HepG2 (cell line): Measurements from ENCODE around the gene NCOA3. TPM values are rescaled to one million over a fixed set of nuclear protein-coding genes. Genes with fewer than 3 reads are reported as not detected.

Experiments
- ATAC-seq: fragments of 200-7000 bp; cut with Tn5 transposase; 3 replicates; pipeline ENCODE4 v1.9.1; 2020; ENCODE audit warnings: mild to moderate bottlenecking, moderate library complexity
- BruUV-seq: library from RNA; stranded (reverse); fragments of 400-500 nt; replicated peaks from 2 replicates; lab custom pipeline; 2021; lab: Mats Ljungman, UMichigan
- CTCF ChIA-PET: fragments of 300-600 bp; formaldehyde crosslinking; extraction: SDS; loops from one replicate; lab custom pipeline; 2021; ENCODE audit warnings: low total read pairs, inconsistent platforms, low intra/inter-chr PET ratio; lab: Yijun Ruan, JAX
- POLR2A ChIA-PET: fragments of 350-600 bp; sonication (Branson Sonifier 250); formaldehyde crosslinking; loops from one replicate; lab custom pipeline; 2020; ENCODE audit warnings: antibody characterized with exemption, inconsistent platforms; lab: Yijun Ruan, JAX
- DNase-seq: peaks from one replicate; pipeline ENCODE4 v3.0.0-alpha.2; 2015; ENCODE audit warnings: low spot score
- FAIRE-seq: peaks from 3 replicates; lab custom pipeline; 2011; peaks lifted over from hg19 to GRCh38; lab: Jason Lieb, UNC
- H2AFZ ChIP-seq: one replicate; pipeline ENCODE4 v1.6.1; 2011; ENCODE audit warnings: low read length, inconsistent platforms
- H3K27ac ChIP-seq: fragments of 300-600 bp; 3 replicates; pipeline ENCODE4 v1.8.0; 2011; ENCODE audit warnings: mixed run types, mild to moderate bottlenecking, mixed read lengths, low read length, inconsistent platforms; ENCODE audit not compliant: insufficient read depth; ENCODE audit errors: extremely low read length
- H3K27me3 ChIP-seq, 2 experiments: fragments of 200-600 bp in 1 of 2; 2 replicates in 1 of 2; 3 replicates in 1 of 2; pipeline versions ENCODE4 v1.6.0 to v1.8.0; 2011; ENCODE audit warnings: low read length in 2 of 2, mild to moderate bottlenecking in 2 of 2, moderate library complexity in 2 of 2, inconsistent platforms in 1 of 2; ENCODE audit not compliant: insufficient read depth in 2 of 2, control insufficient read depth in 1 of 2
- H3K36me3 ChIP-seq, 2 experiments: fragments of 200-600 bp in 1 of 2; replicated peaks in 1 of 2; 2 replicates in 1 of 2; 3 replicates in 1 of 2; pipeline versions ENCODE4 v1.5.1 to v1.8.0; 2011; ENCODE audit warnings: low read length in 2 of 2, inconsistent platforms in 1 of 2; ENCODE audit not compliant: insufficient read depth in 2 of 2, control insufficient read depth in 1 of 2
- H3K4me1 ChIP-seq: 2 replicates; pipeline ENCODE4 v1.5.1; 2012; ENCODE audit warnings: low read length, inconsistent platforms; ENCODE audit not compliant: insufficient read depth
- H3K4me2 ChIP-seq: 2 replicates; pipeline ENCODE4 v1.6.0; 2011; ENCODE audit warnings: low read depth, low read length, inconsistent platforms
- H3K4me3 ChIP-seq, 3 experiments: fragments of 200-600 bp in 1 of 3; sonication (generic), shearing (Covaris generic) in 1 of 3; replicated peaks in 1 of 3; 2 replicates each; pipeline ENCODE4 v1.5.1; 2011 to 2016; ENCODE audit warnings: low read length in 3 of 3, inconsistent platforms in 2 of 3, low read depth in 2 of 3, mild to moderate bottlenecking in 2 of 3, control low read depth in 1 of 3, mixed read lengths in 1 of 3; ENCODE audit not compliant: insufficient read depth in 1 of 3
- H3K79me2 ChIP-seq: one replicate; pipeline ENCODE4 v1.6.1; 2011; ENCODE audit warnings: low read length, inconsistent platforms; ENCODE audit not compliant: insufficient read depth
- H3K9ac ChIP-seq: 2 replicates; pipeline ENCODE4 v1.6.0; 2011; ENCODE audit warnings: mild to moderate bottlenecking, low read depth, low read length, inconsistent platforms; ENCODE audit not compliant: insufficient read depth
- H3K9me3 ChIP-seq: 2 replicates; pipeline ENCODE4 v1.5.1; 2012; ENCODE audit warnings: mild to moderate bottlenecking, low read length
- H4K20me1 ChIP-seq: 2 replicates; pipeline ENCODE4 v1.6.0; 2011; ENCODE audit warnings: inconsistent platforms, mild to moderate bottlenecking, low read length, moderate library complexity; ENCODE audit not compliant: insufficient read depth
- ARNT2 ChIP-seq: sonication (generic); formaldehyde crosslinking; IDR thresholded peaks from 2 replicates; pipeline ENCODE4 v1.8.0; 2022; ENCODE audit warnings: mild to moderate bottlenecking, low read depth, missing genetic modification reagents, moderate library complexity
- HNF4G ChIP-seq, 2 experiments: sonication (generic) in 1 of 2; formaldehyde crosslinking in 1 of 2; IDR thresholded peaks; 2 replicates each; pipeline versions ENCODE4 v1.4.0 to v1.6.1; 2011 to 2020; ENCODE audit warnings: borderline replicate concordance in 2 of 2, low read depth in 2 of 2, mild to moderate bottlenecking in 2 of 2, low read length in 1 of 2, missing genetic modification reagents in 1 of 2, moderate library complexity in 1 of 2
- MEIS2 ChIP-seq: sonication (generic); formaldehyde crosslinking; IDR thresholded peaks from 2 replicates; pipeline ENCODE4 v1.9.0; 2021; ENCODE audit warnings: mild to moderate bottlenecking, missing genetic modification reagents
- PAX8 ChIP-seq: sonication (generic); formaldehyde crosslinking; IDR thresholded peaks from 2 replicates; pipeline ENCODE4 v1.8.0; 2022; ENCODE audit warnings: mild to moderate bottlenecking, missing genetic modification reagents, borderline replicate concordance
- PHF5A ChIP-seq: IDR thresholded peaks from one replicate; pipeline ENCODE4 v1.6.1; 2018; ENCODE audit warnings: low read depth, missing genetic modification reagents; ENCODE audit not compliant: unreplicated experiment
- RFXAP ChIP-seq: sonication (generic); formaldehyde crosslinking; IDR thresholded peaks from 2 replicates; pipeline ENCODE4 v1.4.0; 2020; ENCODE audit warnings: missing genetic modification reagents, borderline replicate concordance
- SMAD1 ChIP-seq: sonication (generic); formaldehyde crosslinking; IDR thresholded peaks from 2 replicates; pipeline ENCODE4 v1.4.0; 2020; ENCODE audit warnings: missing genetic modification reagents, low read depth, mild to moderate bottlenecking, borderline replicate concordance
- SMAD9 ChIP-seq: sonication (generic); formaldehyde crosslinking; IDR thresholded peaks from 2 replicates; pipeline ENCODE4 v1.5.1; 2020; ENCODE audit warnings: mild to moderate bottlenecking, missing genetic modification reagents
- SRSF4 ChIP-seq: fragments of 200-400 bp; formaldehyde crosslinking; IDR thresholded peaks from one replicate; pipeline ENCODE4 v1.6.1; 2018; ENCODE audit warnings: mild to moderate bottlenecking, low read depth, low read length, moderate library complexity; ENCODE audit not compliant: poor library complexity, severe bottlenecking
- ZNF616 ChIP-seq: sonication (generic); formaldehyde crosslinking; IDR thresholded peaks from 2 replicates; pipeline ENCODE4 v1.5.0; 2020; ENCODE audit warnings: low read depth, mild to moderate bottlenecking, missing genetic modification reagents
- ZNF775 ChIP-seq: sonication (generic); formaldehyde crosslinking; IDR thresholded peaks from 2 replicates; pipeline ENCODE4 v1.4.0; 2020; ENCODE audit warnings: missing genetic modification reagents, mild to moderate bottlenecking, moderate library complexity, borderline replicate concordance
- WGBS: methylation state at CpG from one replicate; pipeline ENCODE4 v1.1.6; 2017; ENCODE audit warnings: low lambda C conversion rate; 5-methylcytosine and 5-hydroxymethylcytosine counted together
- in situ Hi-C: cut with HindIII; loops from 2 replicates; pipeline ENCODE4 v1.10.0; 2017; ENCODE audit warnings: low pct_unique_long_range_greater_than_20kb; ENCODE audit not compliant: extremely low pct_ligation_motif_present
- intact Hi-C: fragments of 100-400 bp; cut with micrococcal nuclease; formaldehyde crosslinking; loops from one replicate; pipeline ENCODE4 v1.10.0; 2022; ENCODE audit not compliant: unreplicated experiment
- polyA plus RNA-seq, 8 experiments: library from polyadenylated mRNA; depleted of rRNA in 3 of 8; stranded (reverse) in 7 of 8; unstranded in 1 of 8; fragments of >200 nt; fragmentation: Illumina TruSeq in 4 of 8; extraction: Trizol in 4 of 8; gene quantifications; 2 replicates each; pipeline versions ENCODE4 v1.2.1 to v1.2.3, GENCODE V29; 2011 to 2016; ENCODE audit warnings: low read depth in 4 of 8, missing spikeins in 1 of 8, mixed read lengths in 1 of 8; ENCODE audit not compliant: insufficient read depth in 1 of 8
- total RNA-seq, 5 experiments: library from RNA; depleted of rRNA; stranded (reverse); fragments of >200 nt; fragmentation: Illumina TruSeq; extraction: Trizol; gene quantifications; 2 replicates each; pipeline ENCODE4 v1.2.3, GENCODE V29; 2016; ENCODE audit warnings: low read depth in 1 of 5
- TF ChIP-seq, protein P1 (sequence below): sonication (generic); formaldehyde crosslinking; IDR thresholded peaks from 2 replicates; pipeline ENCODE4 v1.4.0; 2020; ENCODE audit warnings: missing genetic modification reagents

Gene NCOA3
- total and polyA plus RNA-seq, 2 of the 13 experiments (the other 11 are each of a cell fraction or from before 2014, with no cell fraction given): 35.0 to 56.8 TPM

DNA sequence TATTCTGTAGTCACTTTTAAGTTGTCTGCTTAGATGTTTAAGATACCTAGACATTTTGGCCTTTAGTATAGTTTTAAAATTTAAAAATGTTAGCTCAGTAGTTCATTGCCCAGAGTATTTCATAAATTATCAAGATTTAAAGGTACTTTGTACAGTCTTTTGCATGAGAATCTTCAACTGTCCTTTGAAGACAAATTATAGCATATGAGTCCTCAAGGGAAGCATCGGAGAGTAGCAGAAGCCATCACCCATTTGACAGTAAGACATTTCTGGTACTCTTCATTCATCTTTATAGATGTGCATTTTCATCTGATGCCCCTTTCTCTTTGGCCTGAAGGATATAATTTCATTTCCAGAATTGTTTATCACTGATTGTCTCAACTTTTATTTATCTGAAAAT, 89.5 kb downstream of the NCOA3 start:
- peaks cover 8 to 23% of the 10 kb centered on the region in 2 experiments; a peak in 4 of 5 replicates for H3K36me3 ChIP-seq
- 97% methylated on average over 1 of the region's 1 CpG for WGBS
- H3K4me2 ChIP-seq: no peak overlapping the region
- H4K20me1 ChIP-seq: no peaks in the 10 kb centered on the region
- H3K9ac ChIP-seq: no peak overlapping the region
- no peaks in the 10 kb centered on the region for H3K9me3 ChIP-seq
- H3K27ac ChIP-seq: no peak overlapping the region
- FAIRE-seq: no peak
- no peak overlapping the region for H2AFZ ChIP-seq
- no peaks in the 10 kb centered on the region for H3K27me3 ChIP-seq
- no peak for DNase-seq
- ChIA-PET POLR2A (no interaction called here), CTCF (no interaction called here)
- H3K4me3 ChIP-seq: no peak overlapping the region
- BruUV-seq: no TSS peak
- in situ Hi-C loops (no loop called here), intact Hi-C loops (no loop called here)
- peaks cover 16% of the 10 kb centered on the region for H3K4me1 ChIP-seq
- H3K79me2 ChIP-seq: peaks cover 83% of the 10 kb centered on the region
- TF ChIP-seq MEIS2 (CRISPR knock-in tag): no peak
- TF ChIP-seq ZNF775 (CRISPR knock-in tag): no peak
- TF ChIP-seq, protein P1, sequence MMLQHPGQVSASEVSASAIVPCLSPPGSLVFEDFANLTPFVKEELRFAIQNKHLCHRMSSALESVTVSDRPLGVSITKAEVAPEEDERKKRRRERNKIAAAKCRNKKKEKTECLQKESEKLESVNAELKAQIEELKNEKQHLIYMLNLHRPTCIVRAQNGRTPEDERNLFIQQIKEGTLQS (CRISPR knock-in tag): no peak
- no peak for TF ChIP-seq PHF5A (CRISPR knock-in tag)
- no peak for TF ChIP-seq SMAD9
- TF ChIP-seq SMAD1 (CRISPR knock-in tag): no peak
- TF ChIP-seq ZNF616 (CRISPR knock-in tag): no peak
- no peak for TF ChIP-seq SRSF4
- TF ChIP-seq ARNT2 (CRISPR knock-in tag): no peak
- TF ChIP-seq HNF4G (IDR thresholded peaks at IDR 0.05; ENCODE audit: borderline replicate concordance, low read depth, low read length): no peak
- TF ChIP-seq HNF4G (CRISPR knock-in tag; IDR thresholded peaks at IDR 0.05; ENCODE audit: borderline replicate concordance, low read depth): no peak
- TF ChIP-seq RFXAP (CRISPR knock-in tag): no peak
- no peak for TF ChIP-seq PAX8 (CRISPR knock-in tag)
- ATAC-seq: no peak
